Astrocyte of the spinal cord (primary cell): ENCODE results near the gene NCSTN.

Experiments used
- DNase-seq: peaks from one replicate; pipeline ENCODE4 v3.0.0; 2011; ENCODE audit warnings: low read depth, low spot score
- H3K4me3 ChIP-seq: 2 replicates; pipeline ENCODE4 v1.5.1; 2011; ENCODE audit warnings: low read depth, mild to moderate bottlenecking, low read length, moderate library complexity
- in situ Hi-C: cut with HindIII; loops from 2 replicates; pipeline ENCODE4 v1.10.0; 2017; ENCODE audit warnings: low sequenced_read_pairs
- TF ChIP-seq, protein P1 (sequence below): IDR thresholded peaks from 2 replicates; pipeline ENCODE4 v1.5.1; 2012; ENCODE audit warnings: low read depth, mild to moderate bottlenecking, low read length, inconsistent platforms

The NCSTN gene

DNA sequence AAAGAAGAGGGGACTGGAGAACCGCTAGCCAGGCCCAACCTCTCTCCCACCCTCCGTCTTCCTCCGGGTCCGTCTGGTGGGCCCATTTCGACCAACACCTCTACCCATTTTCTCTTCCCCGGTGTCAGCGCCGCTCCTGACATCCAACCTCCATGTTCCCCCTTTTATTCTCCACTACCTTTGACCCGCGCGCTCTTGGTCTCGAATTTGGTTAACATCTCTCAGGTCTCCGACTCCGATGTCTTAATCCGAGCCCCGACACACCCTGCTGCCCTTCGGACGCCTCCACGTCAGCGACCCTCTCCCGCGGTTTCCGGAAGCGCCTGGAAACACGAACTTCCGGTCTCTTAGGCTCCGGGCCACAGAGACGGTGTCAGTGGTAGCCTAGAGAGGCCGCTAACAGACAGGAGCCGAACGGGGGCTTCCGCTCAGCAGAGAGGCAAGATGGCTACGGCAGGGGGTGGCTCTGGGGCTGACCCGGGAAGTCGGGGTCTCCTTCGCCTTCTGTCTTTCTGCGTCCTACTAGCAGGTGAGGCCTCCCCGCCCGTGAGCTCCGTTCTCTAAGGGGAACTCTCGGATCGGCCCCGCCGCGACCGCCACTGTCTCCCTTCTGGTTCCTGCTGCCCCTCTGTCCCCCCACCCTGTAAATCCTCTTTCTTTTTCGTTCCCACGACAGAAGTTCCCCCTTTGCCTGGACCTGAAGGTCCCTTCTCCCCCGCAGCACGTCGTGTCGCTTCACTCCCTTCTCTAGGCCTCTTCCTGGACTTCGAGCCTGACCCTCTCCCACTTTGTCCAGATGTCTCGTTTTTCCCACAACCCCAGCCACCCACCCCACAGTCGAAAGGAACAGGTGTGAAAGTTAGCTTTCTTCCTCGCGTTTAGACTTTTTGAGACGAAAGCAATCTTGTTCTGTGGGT, at the start of gene NCSTN, which contains the start of gene COPA:
TSS of gene NCSTN (plus strand) at position 431 of the 917 bp plus-strand sequence. CDS start at position 445, 14 bp downstream.
TSS of gene COPA (minus strand) at position 298 of the 917 bp plus-strand sequence. CDS start at position 218, 80 bp downstream.
- TF ChIP-seq, protein P1, sequence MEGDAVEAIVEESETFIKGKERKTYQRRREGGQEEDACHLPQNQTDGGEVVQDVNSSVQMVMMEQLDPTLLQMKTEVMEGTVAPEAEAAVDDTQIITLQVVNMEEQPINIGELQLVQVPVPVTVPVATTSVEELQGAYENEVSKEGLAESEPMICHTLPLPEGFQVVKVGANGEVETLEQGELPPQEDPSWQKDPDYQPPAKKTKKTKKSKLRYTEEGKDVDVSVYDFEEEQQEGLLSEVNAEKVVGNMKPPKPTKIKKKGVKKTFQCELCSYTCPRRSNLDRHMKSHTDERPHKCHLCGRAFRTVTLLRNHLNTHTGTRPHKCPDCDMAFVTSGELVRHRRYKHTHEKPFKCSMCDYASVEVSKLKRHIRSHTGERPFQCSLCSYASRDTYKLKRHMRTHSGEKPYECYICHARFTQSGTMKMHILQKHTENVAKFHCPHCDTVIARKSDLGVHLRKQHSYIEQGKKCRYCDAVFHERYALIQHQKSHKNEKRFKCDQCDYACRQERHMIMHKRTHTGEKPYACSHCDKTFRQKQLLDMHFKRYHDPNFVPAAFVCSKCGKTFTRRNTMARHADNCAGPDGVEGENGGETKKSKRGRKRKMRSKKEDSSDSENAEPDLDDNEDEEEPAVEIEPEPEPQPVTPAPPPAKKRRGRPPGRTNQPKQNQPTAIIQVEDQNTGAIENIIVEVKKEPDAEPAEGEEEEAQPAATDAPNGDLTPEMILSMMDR, result peak; percentile 7
- in situ Hi-C loops, result no loop called here
- peak within 1 kb of the TSS; percentile 93 for H3K4me3 ChIP-seq
- DNase-seq, result peak; percentile 97

- TF ChIP-seq, protein P1, result no peak
- DNase-seq, result no peak
- H3K4me3 ChIP-seq, result no peak overlapping the region
- in situ Hi-C loops, result no loop called here
Observed at GRCh38 chr1:160296036-160296435, 47.1 kb upstream of the NCSTN start.

GRCh38 chr1:160300173-160300572, 43.0 kb upstream of the NCSTN start:
- TF ChIP-seq, protein P1, result no peak
- no peak overlapping the region for H3K4me3 ChIP-seq
- in situ Hi-C loops, result no loop called here
- no peak for DNase-seq

GRCh38 chr1:160307118-160307791, 35.9 kb upstream of the NCSTN start:
- in situ Hi-C loops, result no loop called here
- no peak for DNase-seq
- no peak overlapping the region for H3K4me3 ChIP-seq
- TF ChIP-seq, protein P1, result no peak

GRCh38 chr1:160308451-160309184, 34.6 kb upstream of the NCSTN start:
- TF ChIP-seq, protein P1, result no peak
- in situ Hi-C loops, result no loop called here
- DNase-seq, result no peak
- no peak overlapping the region for H3K4me3 ChIP-seq

- no peak overlapping the region for H3K4me3 ChIP-seq
- peak; percentile 25 for DNase-seq
- TF ChIP-seq, protein P1, result no peak
- in situ Hi-C loops, result no loop called here
Observed at GRCh38 chr1:160309185-160309557, 34.0 kb upstream of the NCSTN start.
